ENCODE data around the gene TRAPPC3L.

The TRAPPC3L gene

GRCh38 chr6:116461932-116462885 lies 83.3 kb downstream of the TRAPPC3L start:
- no peak for DNase-seq

DNA sequence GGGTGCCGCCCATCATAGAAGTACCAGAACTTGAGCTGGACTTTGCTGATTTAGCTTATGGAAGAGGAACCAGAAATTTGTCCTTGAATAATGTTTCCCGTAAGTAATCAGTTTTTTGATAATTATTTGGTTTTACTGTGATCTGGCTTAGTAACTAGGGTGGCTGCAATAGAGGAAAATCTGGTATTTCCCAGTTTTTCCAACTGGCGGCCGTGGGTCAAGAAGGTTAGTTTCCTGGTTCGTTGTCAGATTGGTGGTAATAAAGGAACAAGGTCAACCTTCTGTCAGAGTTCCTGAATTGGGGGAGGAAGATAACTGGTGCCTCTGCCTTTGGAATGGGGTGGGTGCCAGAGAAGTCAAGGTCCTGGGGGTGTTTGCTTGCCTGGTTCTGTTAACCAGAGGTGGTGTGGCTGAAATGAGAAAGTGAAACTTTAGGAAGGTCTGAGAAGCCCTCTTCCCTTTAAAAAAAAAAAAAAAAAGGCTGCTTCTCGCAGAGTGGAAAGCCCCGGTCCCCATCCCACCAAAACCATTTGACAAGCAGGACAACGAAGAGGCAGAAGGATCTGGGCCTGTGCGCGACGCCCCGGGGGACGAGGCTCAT lies 84.1 kb downstream of the TRAPPC3L start, which contains the start of gene CALHM6:
Gene CALHM6 (plus strand): TSS at position 45 of the 601 bp plus-strand sequence. CDS start 555 bp downstream, at position 600.
- DNase-seq: no peak

- DNase-seq: no peak
Measured at GRCh38 chr6:116459927-116460326, 85.6 kb downstream of the TRAPPC3L start.

DNA sequence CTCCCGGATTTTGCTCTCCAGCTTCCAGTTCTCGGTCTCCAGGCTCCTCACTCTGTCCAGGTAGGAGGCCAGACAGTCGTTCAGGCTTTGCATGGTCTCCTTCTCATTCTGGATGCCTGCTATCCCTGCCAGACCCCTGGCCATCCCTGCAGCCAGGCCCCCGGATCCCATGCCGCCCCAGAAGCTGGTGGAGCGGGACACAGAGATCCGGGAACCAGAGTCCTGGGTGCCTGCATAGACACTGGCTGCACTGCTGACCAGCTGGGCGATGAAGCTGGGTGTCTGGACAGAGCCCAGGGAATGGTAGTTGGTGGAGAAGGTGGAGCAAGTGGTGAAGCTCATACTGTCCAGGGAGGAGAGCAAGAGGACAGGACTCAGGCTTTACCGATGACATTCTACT lies 87.2 kb downstream of the TRAPPC3L start:
- no peak for DNase-seq

DNA sequence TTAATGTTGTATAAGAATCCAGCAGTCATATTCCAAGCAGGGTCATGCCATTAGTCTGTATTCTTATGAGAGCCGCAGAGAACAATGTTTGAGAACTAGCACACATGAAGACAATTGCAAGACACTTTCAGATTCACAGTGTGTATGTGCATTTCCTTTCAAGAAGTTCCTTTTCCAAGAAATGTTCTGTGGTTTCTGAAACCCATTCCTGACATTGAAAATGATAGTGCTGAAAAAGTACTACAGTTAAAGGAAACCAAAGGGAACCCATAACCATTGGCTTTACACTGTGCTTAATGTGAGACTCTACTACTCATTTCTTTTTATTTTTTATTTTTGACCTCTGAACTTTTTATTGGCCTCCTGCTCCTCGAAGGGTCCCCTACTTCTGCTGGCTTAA lies 88.6 kb downstream of the TRAPPC3L start:
- DNase-seq: no peak

- no peak for DNase-seq
Measured at GRCh38 chr6:116456106-116456505, 89.4 kb downstream of the TRAPPC3L start.

DNA sequence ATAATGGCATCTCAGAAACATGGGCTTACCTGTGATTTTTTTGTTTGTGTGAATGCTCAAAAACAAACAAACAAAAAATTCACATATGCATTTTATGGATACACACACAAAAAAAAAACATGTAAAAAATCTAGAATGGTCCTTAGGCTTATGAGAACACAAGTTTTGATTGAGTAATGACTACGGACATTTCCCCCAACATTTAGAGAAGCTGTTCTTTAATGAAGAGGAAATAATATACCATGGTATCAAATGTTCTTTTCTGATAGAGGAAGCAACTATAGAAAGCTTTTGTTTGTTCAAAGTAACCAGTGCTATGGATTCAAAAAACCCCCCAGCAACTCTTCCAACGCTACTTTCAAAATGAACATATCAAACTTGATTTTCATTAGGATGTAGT lies 93.0 kb downstream of the TRAPPC3L start:
- DNase-seq: no peak

- no peak for DNase-seq
Measured at GRCh38 chr6:116451916-116452315, 93.6 kb downstream of the TRAPPC3L start.

DNA sequence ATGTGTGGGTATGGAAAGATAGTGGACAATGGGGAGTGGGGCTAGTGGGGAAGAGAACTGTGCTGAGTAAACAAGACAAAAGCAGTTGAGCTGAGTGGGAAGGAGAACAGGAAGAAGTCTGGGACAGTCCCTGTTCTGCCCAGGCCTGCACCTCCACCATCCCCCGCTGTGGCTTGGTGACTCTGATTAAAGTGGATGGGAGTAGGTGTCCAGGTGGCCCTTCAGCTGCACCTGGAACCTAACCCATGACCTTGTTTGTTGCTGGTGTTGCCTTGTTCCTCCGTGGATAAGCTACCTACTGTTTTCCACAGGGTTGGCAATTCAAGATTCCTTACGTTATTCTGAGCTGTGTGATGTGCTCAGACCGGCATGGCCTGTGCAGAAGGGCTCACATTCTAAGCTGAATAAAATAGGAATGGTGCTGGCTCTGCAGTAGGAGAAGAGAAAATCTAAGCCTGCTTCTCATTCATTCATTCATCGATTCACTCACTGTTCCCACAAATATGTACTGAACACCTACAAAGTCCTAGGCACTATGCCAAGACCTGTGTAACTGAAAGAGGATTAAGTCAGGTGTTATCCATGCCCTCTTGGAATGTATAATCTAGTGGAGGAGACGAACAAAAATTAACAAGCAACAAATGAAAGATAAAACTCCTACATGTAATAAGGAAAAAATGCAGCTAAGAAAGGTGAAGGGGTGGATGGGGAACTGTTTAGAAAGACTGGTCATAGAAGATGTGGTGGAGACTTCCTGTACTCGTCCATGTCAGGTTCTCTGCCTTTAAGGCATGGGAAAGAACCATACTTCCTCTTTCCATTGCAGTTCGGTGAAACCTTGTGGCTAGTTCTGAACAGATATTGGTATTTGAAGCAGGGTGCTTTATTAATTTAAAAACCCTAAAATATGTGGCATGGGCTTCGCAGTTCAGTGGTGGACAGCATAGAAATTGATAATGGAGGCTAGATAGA lies 94.4 kb downstream of the TRAPPC3L start:
- no peak for DNase-seq

GRCh38 chr6:116450185-116450710 lies 95.2 kb downstream of the TRAPPC3L start:
- no peak for DNase-seq

DNA sequence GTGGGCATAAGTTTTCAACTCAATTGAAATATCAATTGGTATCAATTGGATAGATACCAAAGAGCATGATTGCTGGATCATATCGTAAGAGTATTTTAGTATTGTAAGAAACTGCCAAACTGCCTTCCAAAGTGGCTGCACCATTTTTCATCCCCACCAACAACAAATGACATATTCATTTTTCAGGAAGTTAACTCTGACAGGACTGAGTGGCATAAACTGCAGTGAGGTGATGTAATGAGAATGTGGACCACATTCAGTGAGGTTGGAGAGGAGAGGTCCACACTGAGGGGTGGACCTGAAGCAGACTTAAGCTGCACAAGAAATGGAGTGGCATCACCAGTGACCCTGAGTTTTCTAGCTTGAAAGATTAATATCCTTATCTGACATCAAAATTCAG lies 95.9 kb downstream of the TRAPPC3L start:
- no peak for DNase-seq

DNA sequence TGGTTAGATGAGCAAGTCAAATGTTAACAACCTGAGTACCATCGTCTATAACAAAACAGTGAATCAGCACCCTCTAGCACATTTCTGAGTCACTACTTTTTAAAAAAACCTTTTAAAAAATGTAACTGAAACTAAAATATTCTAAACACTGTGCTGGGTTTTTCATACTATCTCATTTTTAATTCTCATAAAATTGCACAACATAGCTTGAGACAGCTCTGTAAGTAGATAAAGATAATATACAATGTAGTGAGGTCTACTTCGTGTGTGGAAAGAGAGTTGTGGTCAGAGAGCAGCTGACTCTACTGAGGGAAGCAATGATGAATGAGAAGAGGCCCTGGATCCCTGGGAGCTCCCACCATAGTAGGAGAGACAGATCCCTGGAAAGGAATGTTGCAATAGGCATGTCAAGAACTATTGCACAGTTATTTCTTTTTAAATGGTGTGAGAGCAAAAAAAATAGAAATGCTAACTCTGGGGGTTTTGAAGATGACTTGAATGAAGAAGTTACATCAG lies 97.9 kb downstream of the TRAPPC3L start:
- DNase-seq: no peak

DNA sequence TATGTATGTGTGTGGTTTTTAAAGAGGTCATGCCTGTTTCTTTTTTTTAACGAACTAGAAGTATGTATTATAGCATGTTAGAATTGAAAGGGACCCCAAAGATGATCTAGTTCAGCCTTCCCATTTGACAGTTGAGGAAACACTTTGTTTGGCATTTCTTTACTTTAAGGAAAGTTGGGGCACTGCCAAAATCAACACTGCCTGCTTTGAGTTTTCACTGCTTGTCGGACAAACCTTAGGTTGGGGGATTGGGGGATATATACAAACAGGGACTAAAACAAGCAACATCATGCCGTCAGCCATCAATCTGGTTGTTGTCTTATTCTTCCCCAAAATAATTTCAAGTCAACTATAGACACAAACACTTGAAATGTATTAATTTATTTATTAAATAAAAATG lies 98.4 kb downstream of the TRAPPC3L start:
- DNase-seq: no peak

DNA sequence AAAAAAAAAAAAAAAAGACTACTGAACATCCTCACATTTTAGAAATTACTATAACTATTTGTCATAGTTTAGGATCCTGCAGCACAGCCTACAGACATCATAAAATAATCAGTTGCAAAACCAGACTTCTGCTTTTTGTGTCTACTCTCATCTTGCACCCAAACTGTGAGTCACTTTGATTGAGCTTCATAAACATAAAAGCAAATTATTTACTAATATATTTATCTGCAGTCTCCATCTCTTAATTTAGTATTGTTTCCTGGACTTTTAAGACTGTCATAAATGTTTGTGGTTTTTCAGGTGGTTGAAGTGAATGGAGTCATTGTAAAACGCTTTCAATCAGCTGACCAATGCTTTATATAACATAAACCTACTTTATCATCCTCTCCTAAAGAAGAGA lies 99.1 kb downstream of the TRAPPC3L start:
- DNase-seq: no peak

- no peak for DNase-seq
Measured at GRCh38 chr6:116445102-116445501, 100.4 kb downstream of the TRAPPC3L start.

Measured in cortex of kidney (tissue), 1 donor.